ENCODE measurements around the gene MAML1. TPM values are rescaled to one million over a fixed set of nuclear protein-coding genes. Genes with fewer than 3 reads are reported as not detected.
A peak's percentile ranks its signal among the peaks of the same experiment; 100 is the strongest.

Gene MAML1
- total and polyA plus RNA-seq, 2 donors (not counting 1 experiment from before 2014, with no cell fraction given) = 12.0 to 50.6 TPM

- Histone ChIP-seq H3K9ac (ENCODE audit: low read length) (peak overlapping the region; percentile 96), H3K36me3 (replicated peaks in 1 of 2; ENCODE audit: control extremely low read depth in 1 of 2, control insufficient read depth in 1 of 2, extremely low read depth in 1 of 2, insufficient read depth in 2 of 2, low read length in 1 of 2) (peaks cover 2 to 6% of the 10 kb centered on the region in 2 experiments), H3K4me2 (replicated peaks; ENCODE audit: low read depth, low read length, poor library complexity, severe bottlenecking) (peak overlapping the region; percentile 92), H3K27me3 (replicated peaks in 1 of 4; ENCODE audit: control extremely low read depth in 1 of 4, control insufficient read depth in 3 of 4, insufficient read depth in 4 of 4, low read length in 3 of 4) (no peaks in the 10 kb centered on the region), H4K20me1 (ENCODE audit: control insufficient read depth, insufficient read depth, low read length, poor library complexity, severe bottlenecking) (peaks cover 27% of the 10 kb centered on the region), H3K4me3 (ENCODE audit: control extremely low read depth in 1 of 5, extremely low read depth in 1 of 5, insufficient read depth in 1 of 5, low read depth in 2 of 5, low read length in 4 of 5) (peak overlapping the region; percentile 65 to 91 (median 87)), H2AFZ (ENCODE audit: insufficient read depth, low read depth, low read length, poor library complexity, severe bottlenecking) (peak overlapping the region; percentile 77), H3K4me1 (ENCODE audit: control insufficient read depth in 2 of 2, insufficient read depth in 2 of 2, low read length in 2 of 2) (peaks cover 16 to 32% of the 10 kb centered on the region in 2 donors), H3K79me2 (ENCODE audit: control insufficient read depth, insufficient read depth, low read length) (peaks cover 60% of the 10 kb centered on the region), H3K9me3 (ENCODE audit: control extremely low read depth in 1 of 3, control insufficient read depth in 2 of 3, insufficient read depth in 1 of 3, low read length in 2 of 3) (peaks cover 0 to 5% (median 0%) of the 10 kb centered on the region in 3 donors), H3K27ac (ENCODE audit: low read length in 2 of 2) (peak overlapping the region; percentile 92 to 98)
- ATAC-seq (ENCODE audit: low read depth) = no peak
- Mint-ChIP-seq H3K9me3 (ENCODE audit: insufficient read depth) (no peaks in the 10 kb centered on the region), H3K4me1 (peaks cover 36% of the 10 kb centered on the region), H3K27ac (peak overlapping the region; percentile 93), H3K27me3 (no peaks in the 10 kb centered on the region), H3K4me3 (peak overlapping the region; percentile 99)
- intact Hi-C loops (cut with micrococcal nuclease) = loop anchor here (2.0 to 10.0 kb wide), 3 partner anchors 63 to 1455 kb away; partner anchors contain the start of gene TBC1D9B
- no peak for TF ChIP-seq CTCF (IDR thresholded peaks at IDR 0.05)
- TF ChIP-seq EZH2 (IDR thresholded peaks at IDR 0.05; ENCODE audit: borderline replicate concordance, insufficient read depth, low read depth, low read length, poor library complexity, severe bottlenecking) = no peak
- ChIA-PET POLR2A (no interaction called here), CTCF (no interaction called here)
- WGBS (ENCODE audit: insufficient coverage) = 2% methylated on average over 13 of the region's 19 CpGs
- no peak for DNase-seq
Measured at GRCh38 chr5:179699616-179700237, 32.9 kb upstream of the MAML1 start.

GRCh38 chr5:179700401-179700918 is 32.2 kb upstream of the MAML1 start:
- no peak for TF ChIP-seq CTCF (IDR thresholded peaks at IDR 0.05)
- TF ChIP-seq EZH2 (IDR thresholded peaks at IDR 0.05; ENCODE audit: borderline replicate concordance, insufficient read depth, low read depth, low read length, poor library complexity, severe bottlenecking) = no peak
- Histone ChIP-seq H3K27ac (ENCODE audit: low read length in 2 of 2) (peak overlapping the region in 1 of 2 donors; percentile 98), H3K9ac (ENCODE audit: low read length) (peak overlapping the region; percentile 96), H3K4me3 (ENCODE audit: control extremely low read depth in 1 of 5, extremely low read depth in 1 of 5, insufficient read depth in 1 of 5, low read depth in 2 of 5, low read length in 4 of 5) (peak overlapping the region in 1 of 5 experiments; percentile 87), H2AFZ (ENCODE audit: insufficient read depth, low read depth, low read length, poor library complexity, severe bottlenecking) (no peak overlapping the region), H3K4me1 (ENCODE audit: control insufficient read depth in 2 of 2, insufficient read depth in 2 of 2, low read length in 2 of 2) (peaks cover 16 to 32% of the 10 kb centered on the region in 2 donors), H3K27me3 (replicated peaks in 1 of 4; ENCODE audit: control extremely low read depth in 1 of 4, control insufficient read depth in 3 of 4, insufficient read depth in 4 of 4, low read length in 3 of 4) (no peaks in the 10 kb centered on the region), H3K9me3 (ENCODE audit: control extremely low read depth in 1 of 3, control insufficient read depth in 2 of 3, insufficient read depth in 1 of 3, low read length in 2 of 3) (peaks cover 0 to 5% (median 0%) of the 10 kb centered on the region in 3 donors), H4K20me1 (ENCODE audit: control insufficient read depth, insufficient read depth, low read length, poor library complexity, severe bottlenecking) (peaks cover 27% of the 10 kb centered on the region), H3K79me2 (ENCODE audit: control insufficient read depth, insufficient read depth, low read length) (peaks cover 67% of the 10 kb centered on the region), H3K4me2 (replicated peaks; ENCODE audit: low read depth, low read length, poor library complexity, severe bottlenecking) (peak overlapping the region; percentile 92), H3K36me3 (replicated peaks in 1 of 2; ENCODE audit: control extremely low read depth in 1 of 2, control insufficient read depth in 1 of 2, extremely low read depth in 1 of 2, insufficient read depth in 2 of 2, low read length in 1 of 2) (peaks cover 2 to 10% of the 10 kb centered on the region in 2 experiments)
- peaks cover 40% of the 10 kb centered on the region for H3K4me1 Mint-ChIP-seq
- H3K27me3 Mint-ChIP-seq = no peaks in the 10 kb centered on the region
- ChIA-PET POLR2A (interaction anchor here (0.7 kb wide), 1 partner anchor 697 kb away, joined by 7 read pairs; no protein-coding TSS in a partner anchor), CTCF (interaction anchor here (0.6 kb wide), 1 partner anchor 179 kb away, joined by 3 read pairs; no protein-coding TSS in a partner anchor)
- no peaks in the 10 kb centered on the region for H3K9me3 Mint-ChIP-seq (ENCODE audit: insufficient read depth)
- H3K4me3 Mint-ChIP-seq = peak overlapping the region; percentile 99
- DNase-seq (no peak), ATAC-seq (ENCODE audit: low read depth) (no peak)
- H3K27ac Mint-ChIP-seq = peak overlapping the region; percentile 27
- intact Hi-C loops (cut with micrococcal nuclease) = no loop called here
- WGBS (ENCODE audit: insufficient coverage) = 70% methylated on average over 2 of the region's 7 CpGs

All from B cell (primary cell).